ENCODE data around the gene CCSAP.

- TF ChIP-seq POLR2A (IDR thresholded peaks at IDR 0.05): no peak
- TF ChIP-seq CTCF (IDR thresholded peaks at IDR 0.05): no peak
Measured at GRCh38 chr1:229347528-229347927, 4.7 kb upstream of the CCSAP start.

Data from tibial nerve (tissue), 3 donors.